Measurements from ENCODE around the gene MAP3K5. TPM values are rescaled to one million over a fixed set of nuclear protein-coding genes. Genes with fewer than 3 reads are reported as not detected.

MAP3K5 gene
- total and polyA plus RNA-seq, 9 of the 15 experiments (the other 6 are each of a cell fraction or from before 2014, with no cell fraction given), result 2.2 to 13.0 (median 9.9) TPM

DNA sequence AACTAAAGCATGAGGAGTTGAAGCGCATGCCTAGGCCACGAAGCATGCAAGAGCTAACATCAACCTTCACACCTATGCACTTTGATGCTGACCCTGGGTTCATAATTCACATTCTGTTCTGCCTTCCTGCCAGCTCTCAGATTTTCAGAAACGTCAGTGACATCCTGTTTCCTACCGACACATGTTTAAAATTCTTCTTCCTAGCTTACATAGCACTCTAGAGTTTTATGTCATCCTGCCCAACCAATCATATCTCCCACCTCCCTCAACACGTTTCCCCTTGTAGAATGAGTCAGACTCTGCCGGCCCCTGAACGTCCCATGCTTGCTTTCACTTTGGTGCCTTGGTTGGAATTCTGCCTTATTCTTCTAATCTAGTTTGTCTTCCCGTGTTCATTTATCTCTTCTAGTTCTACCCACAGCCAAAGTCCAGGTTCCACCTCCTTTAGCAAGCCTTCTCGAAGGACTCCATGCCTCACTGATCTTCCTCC, 144.9 kb downstream of the MAP3K5 start (continued):
- 0 out of 4 replicates have a peak, but pooled peaks of 1 of the 2 experiments have one; percentile 37 for TF ChIP-seq FOXK2 (conservative IDR thresholded peaks at IDR 0.05 in 1 of 2, IDR thresholded peaks at IDR 0.05 in 1 of 2; ENCODE audit: low read depth in 2 of 2)

DNA sequence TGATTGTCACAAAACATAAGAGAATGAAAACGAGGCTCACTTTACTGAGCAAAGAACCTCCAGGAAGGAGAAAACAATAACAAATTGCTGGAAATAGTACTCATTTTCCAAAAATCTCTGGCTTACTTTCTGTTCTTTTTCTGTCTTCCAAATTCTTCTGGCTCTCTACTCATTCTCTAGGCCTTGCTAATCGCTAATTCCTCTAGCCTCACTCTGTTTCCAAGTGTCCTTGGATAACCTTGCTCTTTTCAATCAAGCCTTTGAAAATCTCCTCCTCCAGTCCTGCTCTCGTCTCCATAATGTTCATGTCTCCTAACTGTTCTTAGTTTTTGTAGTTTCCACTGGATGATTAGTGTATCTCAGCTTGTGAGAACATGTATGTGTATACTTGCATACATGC, 145.9 kb downstream of the MAP3K5 start:
- peak; percentile 29 for FAIRE-seq
- Histone ChIP-seq H3K9me3 (replicated peaks; ENCODE audit: control insufficient read depth, insufficient read depth, low read depth, low read length) (no peaks in the 10 kb centered on the region), H3K9ac (ENCODE audit: insufficient read depth in 1 of 2, low read depth in 2 of 2, low read length in 2 of 2) (no peak overlapping the region), H3K4me1 (replicated peaks in 1 of 2; ENCODE audit: control insufficient read depth in 2 of 2, insufficient read depth in 2 of 2, low read length in 2 of 2) (peaks cover 0 to 8% of the 10 kb centered on the region in 2 experiments; a peak in 2 of 5 replicates), H3K27ac (ENCODE audit: extremely low read depth, low read depth, low read length) (no peak overlapping the region), H3K4me2 (ENCODE audit: insufficient read depth, low read length) (no peak overlapping the region), H3K9me1 (ENCODE audit: control insufficient read depth, insufficient read depth, low read length) (no peaks in the 10 kb centered on the region), H2AFZ (ENCODE audit: low read depth, low read length) (no peak overlapping the region), H3K36me3 (ENCODE audit: control insufficient read depth, insufficient read depth, low read length) (peaks cover 15% of the 10 kb centered on the region; the same call in 2 of the 3 replicates), H3K79me2 (ENCODE audit: control insufficient read depth, insufficient read depth, low read length) (no peaks in the 10 kb centered on the region), H3K27me3 (ENCODE audit: control insufficient read depth in 2 of 2, insufficient read depth in 2 of 2, low read length in 2 of 2) (no peaks in the 10 kb centered on the region), H4K20me1 (replicated peaks; ENCODE audit: control insufficient read depth, insufficient read depth, low read length) (no peaks in the 10 kb centered on the region), H3K4me3 (no peak overlapping the region)
- in situ Hi-C loops (cut with MboI) (no loop called here), intact Hi-C loops (cut with micrococcal nuclease) (loop anchor here (5.0 kb wide), 1 partner anchor 71 kb away; no protein-coding TSS in a partner anchor)
- POLR2A ChIA-PET, result interaction anchor here (3.2 kb wide), 1 partner anchor 146 kb away, joined by 11 read pairs; the partner anchor contains the start of gene MAP3K5
- CTCF ChIA-PET (ENCODE audit: low intra/inter-chr PET ratio), result interaction anchor here (1.9 kb wide), 1 partner anchor 146 kb away, joined by 11 read pairs; the partner anchor contains the start of gene MAP3K5
- no TSS peak for BruUV-seq (replicated peaks)
- no peak for ATAC-seq
- DNase-seq (ENCODE audit: extremely low read depth in 1 of 4, low spot score in 3 of 4), result no peak
- WGBS (ENCODE audit: insufficient coverage, low coverage, missing lambda C conversion rate), result 29% methylated on average over 3 of the region's 3 CpGs
- TF ChIP-seq SMARCE1 (IDR thresholded peaks at IDR 0.05) (no peak), ESRRA (IDR thresholded peaks at IDR 0.05; ENCODE audit: borderline replicate concordance, low read depth) (peak; percentile 55; the same call in 1 of the 2 replicates), POLR3G (IDR thresholded peaks at IDR 0.05; ENCODE audit: extremely low read depth, insufficient read length, insufficient replicate concordance) (no peak)
